Coronary artery (tissue), 2 donors: ENCODE results near the gene ARID1A.

Experiments
- DNase-seq: peaks from one replicate; pipeline ENCODE4 v3.0.0-alpha.2; 2017; ENCODE audit warnings: low spot score
- H3K27ac ChIP-seq, 2 donors: fragments of 200-600 bp; sonication (generic); one replicate each; pipeline ENCODE4 v1.5.1; 2016 to 2019
- H3K4me3 ChIP-seq: fragments of 200-600 bp; sonication (generic); 2 replicates; pipeline ENCODE4 v1.5.1; 2016; ENCODE audit warnings: mild to moderate bottlenecking, moderate library complexity
- TF ChIP-seq, protein P1 (sequence below): fragments of 200-600 bp; sonication (generic); IDR thresholded peaks from one replicate; pipeline ENCODE4 v1.5.1; 2019; ENCODE audit warnings: antibody characterized with exemption

ARID1A gene

DNA sequence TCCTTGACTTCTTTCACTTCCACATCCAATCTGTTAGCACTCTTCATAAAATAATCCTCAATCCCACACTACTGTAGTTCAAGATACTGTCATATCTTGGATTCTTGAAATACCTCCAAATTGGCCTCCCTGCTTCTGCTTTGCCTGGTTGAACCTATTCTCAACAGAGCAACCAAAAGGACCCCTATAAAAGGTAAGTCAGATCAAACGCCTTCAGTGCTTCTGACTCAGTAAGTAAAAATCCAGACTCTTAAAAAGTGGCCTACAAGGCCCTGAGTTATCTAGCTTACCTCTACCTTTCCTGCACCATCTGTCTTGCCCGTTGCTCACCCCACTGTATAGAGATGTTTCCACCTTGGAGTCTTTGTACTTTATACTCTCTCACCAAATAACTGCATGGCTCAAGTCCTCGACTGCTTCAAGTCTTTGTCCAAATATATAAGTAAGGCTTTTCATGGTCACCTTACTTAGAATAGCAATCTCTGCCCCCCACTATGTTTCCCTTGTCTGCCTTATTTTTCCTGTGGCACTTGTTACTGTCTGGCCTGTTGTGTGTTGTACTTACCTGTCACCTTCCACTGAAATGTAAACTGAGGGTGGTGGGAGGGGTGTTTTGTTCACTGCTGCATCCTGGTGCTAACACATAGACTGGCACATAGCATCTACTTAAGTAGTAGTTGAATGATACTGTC lies 86.9 kb downstream of the ARID1A start:
- DNase-seq, result no peak
- TF ChIP-seq, protein P1, sequence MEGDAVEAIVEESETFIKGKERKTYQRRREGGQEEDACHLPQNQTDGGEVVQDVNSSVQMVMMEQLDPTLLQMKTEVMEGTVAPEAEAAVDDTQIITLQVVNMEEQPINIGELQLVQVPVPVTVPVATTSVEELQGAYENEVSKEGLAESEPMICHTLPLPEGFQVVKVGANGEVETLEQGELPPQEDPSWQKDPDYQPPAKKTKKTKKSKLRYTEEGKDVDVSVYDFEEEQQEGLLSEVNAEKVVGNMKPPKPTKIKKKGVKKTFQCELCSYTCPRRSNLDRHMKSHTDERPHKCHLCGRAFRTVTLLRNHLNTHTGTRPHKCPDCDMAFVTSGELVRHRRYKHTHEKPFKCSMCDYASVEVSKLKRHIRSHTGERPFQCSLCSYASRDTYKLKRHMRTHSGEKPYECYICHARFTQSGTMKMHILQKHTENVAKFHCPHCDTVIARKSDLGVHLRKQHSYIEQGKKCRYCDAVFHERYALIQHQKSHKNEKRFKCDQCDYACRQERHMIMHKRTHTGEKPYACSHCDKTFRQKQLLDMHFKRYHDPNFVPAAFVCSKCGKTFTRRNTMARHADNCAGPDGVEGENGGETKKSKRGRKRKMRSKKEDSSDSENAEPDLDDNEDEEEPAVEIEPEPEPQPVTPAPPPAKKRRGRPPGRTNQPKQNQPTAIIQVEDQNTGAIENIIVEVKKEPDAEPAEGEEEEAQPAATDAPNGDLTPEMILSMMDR, result no peak
- H3K27ac ChIP-seq, result peak overlapping the region; percentile 28 to 86
- H3K4me3 ChIP-seq, result no peak overlapping the region

- DNase-seq, result no peak
- peak overlapping the region; percentile 28 to 86 for H3K27ac ChIP-seq
- TF ChIP-seq, protein P1, result no peak
- no peak overlapping the region for H3K4me3 ChIP-seq
These were observed 87.8 kb downstream of the ARID1A start for GRCh38 chr1:26783646-26784022.

- DNase-seq, result no peak
- Histone ChIP-seq H3K4me3 (no peak overlapping the region), H3K27ac (peak overlapping the region; percentile 28 to 86)
- TF ChIP-seq, protein P1, result no peak
These were observed 88.4 kb downstream of the ARID1A start for GRCh38 chr1:26784023-26784871.

DNA sequence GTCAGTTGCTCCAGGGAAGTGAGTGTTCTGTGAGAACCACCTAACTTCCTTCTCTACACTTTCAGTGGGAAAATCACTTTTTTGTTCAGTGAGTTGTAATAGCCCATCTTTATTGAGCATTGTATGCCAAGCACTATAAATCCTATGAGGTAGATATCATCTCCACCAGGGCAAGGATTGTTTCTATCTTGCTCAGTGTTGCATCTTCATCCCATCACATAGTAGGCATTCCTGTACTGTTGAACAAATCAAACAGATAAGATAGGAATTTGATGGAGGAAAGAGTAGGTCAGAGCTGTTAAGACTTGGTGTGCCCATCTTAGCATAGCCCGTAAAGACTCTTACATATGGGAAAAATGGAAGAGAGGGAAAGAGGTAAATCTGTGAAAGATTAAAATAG lies 89.1 kb downstream of the ARID1A start:
- no peak for DNase-seq
- Histone ChIP-seq H3K4me3 (no peak overlapping the region), H3K27ac (peak overlapping the region; percentile 28 to 86)
- TF ChIP-seq, protein P1, result no peak

DNA sequence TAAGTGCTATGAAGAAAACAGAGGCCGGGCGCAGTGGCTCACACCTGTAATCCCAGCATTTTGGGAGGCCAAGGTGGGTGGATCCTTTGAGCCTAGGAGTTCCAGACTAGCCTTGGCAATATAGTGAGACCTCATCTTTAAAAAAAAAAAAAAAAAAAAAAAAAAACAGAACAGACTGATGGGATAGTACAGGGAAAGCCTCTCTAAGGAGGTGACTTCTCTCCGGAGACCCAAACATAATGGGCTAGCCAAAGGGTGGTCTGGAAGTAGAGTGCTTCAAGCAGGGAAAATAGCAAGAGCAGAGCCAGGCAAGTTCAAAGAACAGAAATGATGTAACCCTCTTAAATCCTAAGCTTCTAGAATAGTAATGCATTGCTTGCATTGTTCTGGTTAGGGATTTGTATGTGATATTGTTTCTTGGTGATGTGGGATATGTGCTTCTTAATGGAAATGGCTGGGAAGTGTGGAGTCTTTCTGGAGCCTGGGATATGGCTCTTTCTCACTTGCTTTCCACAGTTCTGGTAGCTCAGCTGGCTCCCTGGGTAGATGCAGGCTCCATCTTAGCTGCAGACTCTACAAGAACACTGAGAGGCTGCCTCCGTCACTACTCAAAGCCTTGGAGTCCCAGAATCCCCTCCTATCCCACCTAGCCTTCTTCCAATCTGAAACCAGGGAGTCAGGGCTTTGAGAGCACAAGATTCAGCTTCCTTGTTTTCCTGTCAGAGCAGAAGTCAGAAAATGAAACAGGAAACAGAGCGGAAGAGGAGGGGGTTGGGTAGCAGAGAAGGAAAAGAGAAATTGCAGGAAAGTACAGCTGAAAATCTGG lies 90.0 kb downstream of the ARID1A start:
- Histone ChIP-seq H3K4me3 (peak overlapping the region; percentile 16), H3K27ac (peak overlapping the region; percentile 97 to 100)
- TF ChIP-seq, protein P1, result no peak
- no peak for DNase-seq

- DNase-seq, result peak; percentile 88
- peak overlapping the region; percentile 80 for H3K4me3 ChIP-seq
- peak overlapping the region; percentile 97 to 100 for H3K27ac ChIP-seq
- TF ChIP-seq, protein P1, result no peak
These were observed 90.9 kb downstream of the ARID1A start for GRCh38 chr1:26786437-26787380.
